Tibial nerve (tissue), 4 donors: ENCODE measurements around the gene ASCC1.

Experiments used
- EP300 ChIP-seq, 2 donors: sonication (generic); formaldehyde crosslinking; IDR thresholded peaks; one replicate each; pipeline ENCODE4 v1.6.1; 2017; ENCODE audit warnings: antibody characterized with exemption in 2 of 2, mild to moderate bottlenecking in 1 of 2
- POLR2A ChIP-seq, 2 donors: fragments of 450-650 bp; IDR thresholded peaks; one replicate each; pipeline ENCODE4 v1.6.1; 2017; ENCODE audit warnings: antibody characterized with exemption in 2 of 2, mild to moderate bottlenecking in 2 of 2, moderate library complexity in 2 of 2
- TF ChIP-seq, protein P1 (sequence below), 5 experiments: fragments of 200-600 bp in 3 of 5; fragments of 450-650 bp in 2 of 5; sonication (generic) in 3 of 5; IDR thresholded peaks; one replicate each; pipeline ENCODE4 v1.5.1; 2016 to 2019; ENCODE audit warnings: antibody characterized with exemption in 5 of 5, mild to moderate bottlenecking in 3 of 5, moderate library complexity in 2 of 5

DNA sequence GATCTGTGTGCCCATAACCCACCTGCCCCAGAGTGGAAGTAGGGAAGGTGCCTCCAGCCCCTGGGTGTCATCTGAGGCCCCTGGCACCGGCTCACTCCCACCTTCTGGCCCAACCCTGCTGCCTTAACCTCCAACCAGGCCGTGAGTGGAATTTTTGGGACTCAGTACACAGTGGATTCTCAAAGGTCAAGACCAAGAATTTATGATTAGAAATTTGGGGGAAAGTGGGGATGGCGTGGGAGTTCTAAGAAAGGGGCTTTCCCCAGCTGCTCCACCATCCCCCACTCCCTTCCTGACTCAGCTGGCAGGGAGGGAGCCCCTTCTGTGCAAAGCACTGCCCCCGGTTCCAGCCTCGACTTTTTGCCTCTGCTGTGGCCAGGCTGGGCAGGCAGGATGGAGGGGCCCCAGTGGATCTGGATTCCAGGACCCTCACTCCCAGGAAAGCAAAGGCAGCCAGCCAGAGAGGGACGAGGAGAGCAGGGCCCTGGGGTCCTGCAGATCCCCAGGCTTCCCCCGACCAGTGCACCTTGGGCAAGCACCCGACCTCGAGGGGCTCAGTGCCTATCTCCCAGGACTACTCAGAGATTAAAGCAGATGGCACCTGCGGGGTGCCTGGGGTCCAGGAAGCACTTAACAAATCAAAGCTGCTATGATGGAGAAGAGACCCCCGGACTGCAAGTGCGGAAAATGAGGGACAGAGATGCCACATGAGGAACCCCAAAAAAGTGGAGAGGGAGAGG lies 140.5 kb downstream of the ASCC1 start:
- TF ChIP-seq, protein P1, sequence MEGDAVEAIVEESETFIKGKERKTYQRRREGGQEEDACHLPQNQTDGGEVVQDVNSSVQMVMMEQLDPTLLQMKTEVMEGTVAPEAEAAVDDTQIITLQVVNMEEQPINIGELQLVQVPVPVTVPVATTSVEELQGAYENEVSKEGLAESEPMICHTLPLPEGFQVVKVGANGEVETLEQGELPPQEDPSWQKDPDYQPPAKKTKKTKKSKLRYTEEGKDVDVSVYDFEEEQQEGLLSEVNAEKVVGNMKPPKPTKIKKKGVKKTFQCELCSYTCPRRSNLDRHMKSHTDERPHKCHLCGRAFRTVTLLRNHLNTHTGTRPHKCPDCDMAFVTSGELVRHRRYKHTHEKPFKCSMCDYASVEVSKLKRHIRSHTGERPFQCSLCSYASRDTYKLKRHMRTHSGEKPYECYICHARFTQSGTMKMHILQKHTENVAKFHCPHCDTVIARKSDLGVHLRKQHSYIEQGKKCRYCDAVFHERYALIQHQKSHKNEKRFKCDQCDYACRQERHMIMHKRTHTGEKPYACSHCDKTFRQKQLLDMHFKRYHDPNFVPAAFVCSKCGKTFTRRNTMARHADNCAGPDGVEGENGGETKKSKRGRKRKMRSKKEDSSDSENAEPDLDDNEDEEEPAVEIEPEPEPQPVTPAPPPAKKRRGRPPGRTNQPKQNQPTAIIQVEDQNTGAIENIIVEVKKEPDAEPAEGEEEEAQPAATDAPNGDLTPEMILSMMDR (IDR thresholded peaks at IDR 0.05): no peak
- TF ChIP-seq POLR2A (IDR thresholded peaks at IDR 0.05): no peak
- no peak for TF ChIP-seq EP300 (IDR thresholded peaks at IDR 0.05)
